Stomach (tissue), 4 donors: Measurements from ENCODE around the gene SRGAP2B.
"Not testable (repeated sequence)": the region's sequence is repeated elsewhere in the genome, so short reads cannot be mapped to it uniquely, and the experiment has no call there.

ENCODE experiments used
- EP300 ChIP-seq: sonication (generic); formaldehyde crosslinking; IDR thresholded peaks from one replicate; pipeline ENCODE4 v1.6.1; 2017; ENCODE audit warnings: antibody characterized with exemption
- TF ChIP-seq, protein P1 (sequence below), 7 experiments: fragments of 450-650 bp in 4 of 7; fragments of 200-600 bp in 3 of 7; sonication (generic) in 3 of 7; IDR thresholded peaks; one replicate each; pipeline ENCODE4 v1.5.1; 2016 to 2019; ENCODE audit warnings: antibody characterized with exemption in 7 of 7, control low read depth in 2 of 7, mild to moderate bottlenecking in 1 of 7

DNA sequence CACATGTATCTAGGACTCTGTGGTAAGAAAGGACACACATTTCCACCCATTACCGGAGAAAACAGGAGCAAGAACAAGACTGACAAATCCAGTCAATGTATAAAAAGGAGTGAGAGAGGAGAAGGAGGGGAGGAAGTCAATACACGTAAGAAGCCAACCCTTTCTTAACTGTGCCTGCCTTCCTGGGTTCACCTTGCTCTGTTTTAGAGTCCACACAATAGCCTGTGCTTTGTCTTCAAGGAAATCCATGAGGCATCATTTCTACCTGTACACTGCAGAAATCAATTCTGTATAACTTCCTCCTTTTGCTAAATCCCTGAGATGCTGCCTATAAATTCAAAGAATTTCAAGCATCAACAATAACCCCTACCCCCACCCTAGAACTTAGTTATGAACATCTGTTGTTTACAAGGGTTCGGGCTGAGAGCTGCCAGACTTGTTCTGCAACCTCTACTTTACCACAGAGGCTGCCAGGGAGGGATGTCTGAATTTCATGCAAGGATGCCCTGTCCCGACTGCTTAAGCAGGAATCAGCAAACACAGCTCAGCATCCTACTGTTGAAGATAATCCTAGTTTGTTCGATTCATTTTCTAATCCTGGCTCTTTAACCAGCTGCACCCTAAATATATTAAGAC, 115.0 kb downstream of the SRGAP2B start:
- TF ChIP-seq, protein P1, sequence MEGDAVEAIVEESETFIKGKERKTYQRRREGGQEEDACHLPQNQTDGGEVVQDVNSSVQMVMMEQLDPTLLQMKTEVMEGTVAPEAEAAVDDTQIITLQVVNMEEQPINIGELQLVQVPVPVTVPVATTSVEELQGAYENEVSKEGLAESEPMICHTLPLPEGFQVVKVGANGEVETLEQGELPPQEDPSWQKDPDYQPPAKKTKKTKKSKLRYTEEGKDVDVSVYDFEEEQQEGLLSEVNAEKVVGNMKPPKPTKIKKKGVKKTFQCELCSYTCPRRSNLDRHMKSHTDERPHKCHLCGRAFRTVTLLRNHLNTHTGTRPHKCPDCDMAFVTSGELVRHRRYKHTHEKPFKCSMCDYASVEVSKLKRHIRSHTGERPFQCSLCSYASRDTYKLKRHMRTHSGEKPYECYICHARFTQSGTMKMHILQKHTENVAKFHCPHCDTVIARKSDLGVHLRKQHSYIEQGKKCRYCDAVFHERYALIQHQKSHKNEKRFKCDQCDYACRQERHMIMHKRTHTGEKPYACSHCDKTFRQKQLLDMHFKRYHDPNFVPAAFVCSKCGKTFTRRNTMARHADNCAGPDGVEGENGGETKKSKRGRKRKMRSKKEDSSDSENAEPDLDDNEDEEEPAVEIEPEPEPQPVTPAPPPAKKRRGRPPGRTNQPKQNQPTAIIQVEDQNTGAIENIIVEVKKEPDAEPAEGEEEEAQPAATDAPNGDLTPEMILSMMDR (IDR thresholded peaks at IDR 0.05) = not testable (repeated sequence)
- TF ChIP-seq EP300 = not testable (repeated sequence)
